ENCODE results near the gene ITGB7.

The ITGB7 gene

DNA sequence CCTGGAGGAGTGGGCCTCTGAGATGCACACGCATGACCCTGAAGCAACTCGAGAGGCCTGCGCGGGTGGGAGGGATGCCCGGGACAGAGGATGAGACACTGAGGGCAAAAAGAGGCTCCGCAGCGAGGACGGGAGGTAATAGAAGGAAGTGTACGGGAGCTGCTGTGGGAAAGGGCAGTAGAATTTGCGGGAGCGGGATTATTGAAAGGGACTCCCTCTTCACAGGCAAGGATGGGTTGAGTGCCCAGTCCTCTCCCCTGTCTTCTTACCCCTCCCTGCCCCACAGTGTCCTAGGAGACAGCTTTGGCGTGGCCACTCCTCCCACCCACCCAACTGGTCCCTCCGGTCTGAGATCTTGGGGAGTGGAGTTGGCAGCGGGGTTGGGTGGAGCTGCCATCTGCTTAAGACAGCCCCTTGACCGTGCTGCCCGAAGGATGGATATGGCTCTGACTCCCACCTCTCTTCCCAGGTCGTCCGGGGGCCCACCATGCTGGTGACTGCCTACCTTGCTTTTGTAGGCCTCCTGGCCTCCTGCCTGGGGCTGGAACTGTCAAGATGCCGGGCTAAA lies 45.4 kb upstream of the ITGB7 start (continued):
- TF ChIP-seq, protein P1, sequence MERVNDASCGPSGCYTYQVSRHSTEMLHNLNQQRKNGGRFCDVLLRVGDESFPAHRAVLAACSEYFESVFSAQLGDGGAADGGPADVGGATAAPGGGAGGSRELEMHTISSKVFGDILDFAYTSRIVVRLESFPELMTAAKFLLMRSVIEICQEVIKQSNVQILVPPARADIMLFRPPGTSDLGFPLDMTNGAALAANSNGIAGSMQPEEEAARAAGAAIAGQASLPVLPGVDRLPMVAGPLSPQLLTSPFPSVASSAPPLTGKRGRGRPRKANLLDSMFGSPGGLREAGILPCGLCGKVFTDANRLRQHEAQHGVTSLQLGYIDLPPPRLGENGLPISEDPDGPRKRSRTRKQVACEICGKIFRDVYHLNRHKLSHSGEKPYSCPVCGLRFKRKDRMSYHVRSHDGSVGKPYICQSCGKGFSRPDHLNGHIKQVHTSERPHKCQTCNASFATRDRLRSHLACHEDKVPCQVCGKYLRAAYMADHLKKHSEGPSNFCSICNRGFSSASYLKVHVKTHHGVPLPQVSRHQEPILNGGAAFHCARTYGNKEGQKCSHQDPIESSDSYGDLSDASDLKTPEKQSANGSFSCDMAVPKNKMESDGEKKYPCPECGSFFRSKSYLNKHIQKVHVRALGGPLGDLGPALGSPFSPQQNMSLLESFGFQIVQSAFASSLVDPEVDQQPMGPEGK (tag by site-specific recombination; IDR thresholded peaks at IDR 0.05) = peak; percentile 3; the same call in 1 of the 2 replicates
- TF ChIP-seq, protein P2, sequence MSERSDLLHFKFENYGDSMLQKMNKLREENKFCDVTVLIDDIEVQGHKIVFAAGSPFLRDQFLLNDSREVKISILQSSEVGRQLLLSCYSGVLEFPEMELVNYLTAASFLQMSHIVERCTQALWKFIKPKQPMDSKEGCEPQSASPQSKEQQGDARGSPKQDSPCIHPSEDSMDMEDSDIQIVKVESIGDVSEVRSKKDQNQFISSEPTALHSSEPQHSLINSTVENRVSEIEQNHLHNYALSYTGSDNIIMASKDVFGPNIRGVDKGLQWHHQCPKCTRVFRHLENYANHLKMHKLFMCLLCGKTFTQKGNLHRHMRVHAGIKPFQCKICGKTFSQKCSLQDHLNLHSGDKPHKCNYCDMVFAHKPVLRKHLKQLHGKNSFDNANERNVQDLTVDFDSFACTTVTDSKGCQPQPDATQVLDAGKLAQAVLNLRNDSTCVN (tag by site-specific recombination; optimal IDR thresholded peaks at IDR 0.05) = peak; percentile 20
- TF ChIP-seq SP2 (tag by site-specific recombination; IDR thresholded peaks at IDR 0.05) = 0 out of 2 replicates have a peak, but pooled peaks have one; percentile 13
- no peak for TF ChIP-seq ZNF585B (tag by site-specific recombination; IDR thresholded peaks at IDR 0.05)
- no peak for TF ChIP-seq ZNF214 (tag by site-specific recombination; IDR thresholded peaks at IDR 0.05; ENCODE audit: borderline replicate concordance)
- no peak for TF ChIP-seq ZSCAN30 (tag by site-specific recombination; IDR thresholded peaks at IDR 0.05)
- TF ChIP-seq ZNF248 (tag by site-specific recombination; IDR thresholded peaks at IDR 0.05) = no peak
- TF ChIP-seq TSHZ1 (tag by site-specific recombination; IDR thresholded peaks at IDR 0.05; ENCODE audit: borderline replicate concordance) = no peak
- TF ChIP-seq ZNF157 (tag by site-specific recombination; IDR thresholded peaks at IDR 0.05) = no peak
- 0 out of 2 replicates have a peak, but pooled peaks have one; percentile 3 for TF ChIP-seq ZEB2 (tag by site-specific recombination; IDR thresholded peaks at IDR 0.05)
- 0 out of 2 replicates have a peak, but pooled peaks have one; percentile 19 for TF ChIP-seq INSM2 (tag by site-specific recombination; IDR thresholded peaks at IDR 0.05)
- peak; percentile 40 for TF ChIP-seq ZBTB20 (tag by site-specific recombination; IDR thresholded peaks at IDR 0.05)
- TF ChIP-seq, protein P3, sequence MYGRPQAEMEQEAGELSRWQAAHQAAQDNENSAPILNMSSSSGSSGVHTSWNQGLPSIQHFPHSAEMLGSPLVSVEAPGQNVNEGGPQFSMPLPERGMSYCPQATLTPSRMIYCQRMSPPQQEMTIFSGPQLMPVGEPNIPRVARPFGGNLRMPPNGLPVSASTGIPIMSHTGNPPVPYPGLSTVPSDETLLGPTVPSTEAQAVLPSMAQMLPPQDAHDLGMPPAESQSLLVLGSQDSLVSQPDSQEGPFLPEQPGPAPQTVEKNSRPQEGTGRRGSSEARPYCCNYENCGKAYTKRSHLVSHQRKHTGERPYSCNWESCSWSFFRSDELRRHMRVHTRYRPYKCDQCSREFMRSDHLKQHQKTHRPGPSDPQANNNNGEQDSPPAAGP (tag by site-specific recombination; IDR thresholded peaks at IDR 0.05) = peak; percentile 46; the same call in 1 of the 2 replicates
- 0 out of 2 replicates have a peak, but pooled peaks have one; percentile 15 for TF ChIP-seq ZNF2 (tag by site-specific recombination; IDR thresholded peaks at IDR 0.05)
- no peak for TF ChIP-seq ZNF488 (tag by site-specific recombination; IDR thresholded peaks at IDR 0.05)
- 0 out of 2 replicates have a peak, but pooled peaks have one; percentile 14 for TF ChIP-seq ZNF366 (tag by site-specific recombination; conservative IDR thresholded peaks at IDR 0.05)
- peak; percentile 23; the same call in 1 of the 2 replicates for TF ChIP-seq ZFP37 (tag by site-specific recombination; IDR thresholded peaks at IDR 0.05)
- TF ChIP-seq ZNF121 (tag by site-specific recombination; IDR thresholded peaks at IDR 0.05) = 0 out of 2 replicates have a peak, but pooled peaks have one; percentile 12
- TF ChIP-seq SP7 (tag by site-specific recombination; IDR thresholded peaks at IDR 0.05) = peak; percentile 7; the same call in 1 of the 2 replicates
- TF ChIP-seq SP3 (tag by site-specific recombination; IDR thresholded peaks at IDR 0.05) = peak; percentile 48; the same call in 1 of the 2 replicates
- TF ChIP-seq ZNF514 (tag by site-specific recombination; IDR thresholded peaks at IDR 0.05) = no peak
- no peak for TF ChIP-seq ZNF529 (tag by site-specific recombination; IDR thresholded peaks at IDR 0.05; ENCODE audit: insufficient replicate concordance)
- TF ChIP-seq ZNF114 (tag by site-specific recombination; IDR thresholded peaks at IDR 0.05) = no peak
- TF ChIP-seq ZFHX2 (tag by site-specific recombination; conservative IDR thresholded peaks at IDR 0.05) = 0 out of 2 replicates have a peak, but pooled peaks have one; percentile 10
- 0 out of 2 replicates have a peak, but pooled peaks have one; percentile 1 for TF ChIP-seq YY2 (tag by site-specific recombination; IDR thresholded peaks at IDR 0.05)
- TF ChIP-seq ATF2 (tag by site-specific recombination; IDR thresholded peaks at IDR 0.05; ENCODE audit: low read depth) = no peak
- TF ChIP-seq OVOL3 (tag by site-specific recombination; IDR thresholded peaks at IDR 0.05) = no peak
- no peak for TF ChIP-seq ZNF426 (tag by site-specific recombination; IDR thresholded peaks at IDR 0.05)
